OCI-LY7 (cell line): ENCODE data around the gene HAPLN2.
"Not testable (repeated sequence)": the region's sequence is repeated elsewhere in the genome, so short reads cannot be mapped to it uniquely, and the experiment has no call there.

Experiments used
- EZH2phosphoT487 ChIP-seq: fragments of 200-600 bp; sonication (generic); IDR thresholded peaks from 2 replicates; pipeline ENCODE4 v1.6.1; 2018; ENCODE audit warnings: low read depth, borderline replicate concordance, mild to moderate bottlenecking, mixed run types, antibody characterized with exemption, low read length, moderate library complexity, mixed read lengths
- TF ChIP-seq, protein P1 (sequence below): fragments of 200-600 bp; sonication (generic); conservative IDR thresholded peaks from 2 replicates; pipeline ENCODE4 v1.5.1; 2014; ENCODE audit warnings: mild to moderate bottlenecking, antibody characterized with exemption, low read length, moderate library complexity, mixed read lengths

DNA sequence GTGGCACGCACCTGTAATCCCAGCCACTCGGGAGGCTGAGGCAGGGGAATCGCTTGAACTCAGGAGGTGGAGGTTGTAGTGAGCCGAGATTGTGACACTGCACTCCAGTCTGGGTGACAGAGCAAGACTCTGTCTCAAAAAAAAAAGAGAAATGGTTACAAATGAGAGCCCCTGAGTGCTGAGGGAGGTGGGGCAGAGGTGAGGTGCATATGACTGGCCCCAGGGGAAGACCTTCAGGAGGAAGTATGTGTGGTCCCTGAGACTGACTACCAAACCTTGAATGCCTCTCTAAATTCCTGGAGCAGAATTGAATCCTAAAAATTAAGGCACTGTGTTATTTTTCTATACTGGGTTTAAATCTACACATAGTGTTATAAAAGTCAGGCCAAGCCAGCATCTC is 11.9 kb upstream of the HAPLN2 start:
- TF ChIP-seq EZH2phosphoT487 = not testable (repeated sequence)
- TF ChIP-seq, protein P1, sequence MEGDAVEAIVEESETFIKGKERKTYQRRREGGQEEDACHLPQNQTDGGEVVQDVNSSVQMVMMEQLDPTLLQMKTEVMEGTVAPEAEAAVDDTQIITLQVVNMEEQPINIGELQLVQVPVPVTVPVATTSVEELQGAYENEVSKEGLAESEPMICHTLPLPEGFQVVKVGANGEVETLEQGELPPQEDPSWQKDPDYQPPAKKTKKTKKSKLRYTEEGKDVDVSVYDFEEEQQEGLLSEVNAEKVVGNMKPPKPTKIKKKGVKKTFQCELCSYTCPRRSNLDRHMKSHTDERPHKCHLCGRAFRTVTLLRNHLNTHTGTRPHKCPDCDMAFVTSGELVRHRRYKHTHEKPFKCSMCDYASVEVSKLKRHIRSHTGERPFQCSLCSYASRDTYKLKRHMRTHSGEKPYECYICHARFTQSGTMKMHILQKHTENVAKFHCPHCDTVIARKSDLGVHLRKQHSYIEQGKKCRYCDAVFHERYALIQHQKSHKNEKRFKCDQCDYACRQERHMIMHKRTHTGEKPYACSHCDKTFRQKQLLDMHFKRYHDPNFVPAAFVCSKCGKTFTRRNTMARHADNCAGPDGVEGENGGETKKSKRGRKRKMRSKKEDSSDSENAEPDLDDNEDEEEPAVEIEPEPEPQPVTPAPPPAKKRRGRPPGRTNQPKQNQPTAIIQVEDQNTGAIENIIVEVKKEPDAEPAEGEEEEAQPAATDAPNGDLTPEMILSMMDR = not testable (repeated sequence)
